ENCODE measurements around the gene OSBPL1A.
"Not testable (repeated sequence)": the region's sequence is repeated elsewhere in the genome, so short reads cannot be mapped to it uniquely, and the experiment has no call there.

Gene OSBPL1A

GRCh38 chr18:24397131-24397693 is 412 bp downstream of the OSBPL1A start:
- DNase-seq (ENCODE audit: low spot score) = peak; percentile 95

- DNase-seq (ENCODE audit: low spot score) = no peak
Measured at GRCh38 chr18:24396082-24396633, 1.5 kb downstream of the OSBPL1A start.

- DNase-seq (ENCODE audit: low spot score) = no peak
Measured at GRCh38 chr18:24395049-24395795, 2.4 kb downstream of the OSBPL1A start.

- DNase-seq (ENCODE audit: low spot score) = no peak
Measured at GRCh38 chr18:24388957-24389356, 8.7 kb downstream of the OSBPL1A start.

- no peak for DNase-seq (ENCODE audit: low spot score)
Measured at GRCh38 chr18:24386681-24387080, 10.9 kb downstream of the OSBPL1A start.

- no peak for DNase-seq (ENCODE audit: low spot score)
Measured at GRCh38 chr18:24381126-24381525, 16.5 kb downstream of the OSBPL1A start.

GRCh38 chr18:24380163-24380747 is 17.4 kb downstream of the OSBPL1A start:
- no peak for DNase-seq (ENCODE audit: low spot score)

- DNase-seq (ENCODE audit: low spot score) = no peak
Measured at GRCh38 chr18:24378598-24378997, 19.0 kb downstream of the OSBPL1A start.

- not testable (repeated sequence) for DNase-seq (ENCODE audit: low spot score)
Measured at GRCh38 chr18:24376531-24376930, 21.1 kb downstream of the OSBPL1A start.

- no peak for DNase-seq (ENCODE audit: low spot score)
Measured at GRCh38 chr18:24373328-24373727, 24.3 kb downstream of the OSBPL1A start.

- no peak for DNase-seq (ENCODE audit: low spot score)
Measured at GRCh38 chr18:24372279-24372872, 25.2 kb downstream of the OSBPL1A start.

GRCh38 chr18:24370120-24370519 is 27.5 kb downstream of the OSBPL1A start:
- DNase-seq (ENCODE audit: low spot score) = no peak

GRCh38 chr18:24369426-24369825 is 28.2 kb downstream of the OSBPL1A start:
- no peak for DNase-seq (ENCODE audit: low spot score)

- DNase-seq (ENCODE audit: low spot score) = no peak
Measured at GRCh38 chr18:24368749-24369148, 28.9 kb downstream of the OSBPL1A start.

GRCh38 chr18:24366328-24366727 is 31.3 kb downstream of the OSBPL1A start:
- DNase-seq (ENCODE audit: low spot score) = no peak

GRCh38 chr18:24364177-24364576 is 33.4 kb downstream of the OSBPL1A start:
- DNase-seq (ENCODE audit: low spot score) = no peak

- no peak for DNase-seq (ENCODE audit: low spot score)
Measured at GRCh38 chr18:24362757-24363156, 34.9 kb downstream of the OSBPL1A start.

- peak; percentile 70 for DNase-seq (ENCODE audit: low spot score)
Measured at GRCh38 chr18:24359787-24360530, 37.7 kb downstream of the OSBPL1A start.

- no peak for DNase-seq (ENCODE audit: low spot score)
Measured at GRCh38 chr18:24354278-24354677, 43.3 kb downstream of the OSBPL1A start.

GRCh38 chr18:24346254-24346653 is 51.4 kb downstream of the OSBPL1A start:
- no peak for DNase-seq (ENCODE audit: low spot score)

- no peak for DNase-seq (ENCODE audit: low spot score)
Measured at GRCh38 chr18:24344509-24344908, 53.1 kb downstream of the OSBPL1A start.

GRCh38 chr18:24342347-24342746 is 55.3 kb downstream of the OSBPL1A start:
- DNase-seq (ENCODE audit: low spot score) = no peak

Data from Ammon's horn (tissue), 1 donor.